SIG-M5 treated with dmso at 0.1 percent for 504 hours (cell line): ENCODE data around the gene CACNB4.
"Not testable (repeated sequence)": the region's sequence is repeated elsewhere in the genome, so short reads cannot be mapped to it uniquely, and the experiment has no call there.

Source experiments
- DNase-seq: peaks from one replicate; lab custom pipeline; 2025; ENCODE audit not compliant: unreplicated experiment; lab: John Stamatoyannopoulos, UW

CACNB4 gene

DNA sequence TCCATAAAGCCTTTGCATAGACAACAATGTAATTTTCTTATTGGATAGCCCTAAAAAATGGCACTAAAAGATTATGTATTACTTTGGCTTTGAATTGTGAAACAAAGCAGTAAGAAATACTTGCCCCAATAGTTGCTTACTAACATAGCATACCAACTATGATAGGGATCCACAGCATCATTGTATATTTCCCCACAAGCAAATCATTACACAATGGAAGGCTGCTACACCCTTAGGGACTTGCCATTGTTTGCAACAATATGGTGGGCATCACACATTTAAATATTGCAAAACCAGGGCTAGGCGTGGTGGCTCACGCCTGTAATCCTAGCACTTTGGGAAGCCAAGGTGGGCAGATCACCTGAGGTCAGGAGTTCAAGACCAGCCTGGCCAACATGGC is 74.4 kb downstream of the CACNB4 start:
- DNase-seq = no peak

DNA sequence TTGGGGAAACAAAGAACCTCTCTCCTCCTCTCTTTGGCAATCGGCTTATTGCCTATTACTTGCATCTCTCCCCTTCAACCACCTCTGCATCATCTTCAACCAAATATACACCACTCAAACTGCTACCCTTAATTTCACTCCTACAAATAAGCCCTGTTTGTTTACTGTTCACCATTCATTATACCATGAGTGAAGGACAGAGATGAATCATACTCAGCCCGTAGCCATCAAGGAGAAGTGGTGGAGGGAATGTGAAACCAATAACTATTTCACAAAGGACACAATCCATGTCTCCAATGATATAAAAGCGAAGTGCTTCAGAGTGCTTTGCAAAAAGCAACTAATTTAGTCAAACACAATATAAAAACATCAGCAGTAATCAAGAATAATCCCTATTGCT is 76.8 kb downstream of the CACNB4 start:
- DNase-seq = no peak

DNA sequence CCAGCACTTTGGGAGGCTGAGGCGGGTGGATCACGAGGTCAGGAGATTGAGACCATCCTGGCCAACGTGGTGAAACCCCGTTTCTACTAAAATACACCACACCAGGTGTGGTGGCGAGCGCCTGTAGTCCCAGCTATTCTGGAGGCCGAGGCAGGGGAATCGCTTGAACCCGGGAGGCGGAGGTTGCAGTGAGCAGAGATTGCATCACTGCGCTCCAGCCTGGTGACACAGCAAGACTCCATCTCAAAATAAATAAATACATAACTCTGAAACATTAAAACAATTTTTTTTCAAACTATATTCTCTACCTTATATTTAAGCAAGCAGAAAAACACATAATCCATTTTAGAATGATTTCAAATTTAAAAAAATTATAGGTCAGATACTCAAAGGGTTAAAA is 77.8 kb downstream of the CACNB4 start:
- DNase-seq = not testable (repeated sequence)

DNA sequence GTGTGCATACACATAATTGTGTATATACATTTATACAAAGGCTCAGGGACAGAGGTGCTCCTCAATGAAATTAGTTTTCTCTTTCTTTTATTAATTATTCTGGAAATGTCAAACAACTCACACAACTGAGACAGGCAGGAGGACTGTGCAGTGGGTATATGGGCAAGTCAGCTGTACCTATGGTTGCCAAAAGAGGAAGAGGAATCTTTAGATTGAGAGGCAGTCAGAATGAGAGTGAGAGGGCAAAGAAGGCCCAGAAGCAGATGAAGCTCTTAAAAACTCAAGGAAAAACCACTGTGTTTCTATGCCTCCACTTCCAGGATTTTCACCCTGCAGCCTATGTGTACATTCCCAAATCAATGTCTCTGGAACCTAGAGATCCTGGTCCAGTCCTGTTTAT is 79.1 kb downstream of the CACNB4 start:
- no peak for DNase-seq

DNA sequence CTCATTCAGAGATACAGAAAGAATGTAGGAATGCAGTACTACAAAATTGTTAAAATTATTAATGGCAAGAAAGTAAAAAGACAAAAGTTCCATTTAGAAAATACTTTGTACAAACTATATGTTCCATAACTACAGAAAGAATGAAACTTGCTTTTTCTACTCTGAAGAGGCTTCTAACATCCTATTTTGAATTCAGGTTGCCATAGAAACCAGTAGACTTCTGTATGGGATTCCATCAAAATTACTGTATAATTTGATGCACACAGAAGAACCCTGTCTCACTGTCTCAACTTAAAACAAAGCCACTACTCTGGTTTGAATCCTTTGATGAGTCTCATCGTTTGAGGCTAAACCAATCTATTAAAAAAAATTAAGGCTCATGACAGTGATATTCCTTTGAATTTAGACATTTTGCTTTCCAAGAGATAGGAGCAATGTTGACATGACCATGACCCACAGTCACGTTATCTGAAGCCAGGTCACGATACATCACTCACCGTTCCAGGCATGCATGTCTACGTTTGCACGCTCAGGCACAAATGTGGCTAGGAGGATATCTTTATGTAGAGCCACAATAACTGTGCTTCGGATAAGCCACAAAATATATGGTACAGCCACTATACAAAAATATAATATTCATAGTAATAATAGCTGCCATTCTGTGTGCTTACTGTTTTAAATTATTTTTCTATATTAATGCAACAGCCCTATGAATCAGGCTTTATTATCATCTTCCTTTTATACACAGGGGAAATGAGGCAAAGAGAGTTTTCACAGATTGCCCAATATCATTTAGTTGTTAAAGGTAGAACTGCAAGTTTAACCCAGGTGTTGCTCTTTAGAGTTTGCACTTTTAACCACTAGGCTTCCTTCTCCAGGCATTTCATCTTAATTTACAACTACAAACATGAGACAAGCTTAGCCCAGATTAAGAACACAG is 82.4 kb downstream of the CACNB4 start:
- no peak for DNase-seq

DNA sequence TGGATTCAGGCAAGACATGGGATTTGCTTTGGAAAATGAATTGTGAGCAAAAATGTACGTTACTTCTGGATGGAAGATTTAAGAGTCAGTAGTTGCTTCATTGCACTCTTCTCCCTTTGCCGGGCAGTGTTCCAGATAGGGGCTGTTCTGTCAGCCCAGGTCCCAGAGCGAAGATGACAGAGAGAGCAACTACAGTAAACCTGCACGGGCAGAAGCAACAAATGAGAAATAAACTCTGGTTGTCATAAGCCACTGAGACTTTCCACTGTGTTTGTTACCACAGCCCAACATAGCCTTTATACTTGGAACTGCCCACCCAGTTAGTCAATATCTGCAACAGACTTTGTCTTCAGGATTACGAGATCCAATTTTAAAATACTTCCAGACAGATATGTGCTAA is 83.3 kb downstream of the CACNB4 start:
- DNase-seq = no peak

DNA sequence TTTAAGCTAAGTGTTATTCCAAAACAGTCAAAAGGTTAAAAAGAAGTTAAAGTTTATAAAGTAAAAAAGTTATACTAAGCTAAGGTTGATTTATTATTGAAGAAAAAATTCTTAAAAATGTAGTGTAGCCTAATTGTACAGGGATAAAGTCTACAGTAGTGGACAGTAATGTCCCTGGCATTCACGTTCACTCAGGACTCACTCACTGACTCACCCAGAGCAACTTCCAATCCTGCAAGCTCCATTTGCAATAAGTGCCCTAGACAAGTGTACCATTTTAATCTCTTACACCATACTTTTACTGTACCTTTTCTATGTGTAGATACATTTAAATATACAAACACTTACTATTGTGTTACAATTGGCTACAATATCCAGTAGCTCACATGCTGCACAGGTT is 86.1 kb downstream of the CACNB4 start:
- no peak for DNase-seq

DNA sequence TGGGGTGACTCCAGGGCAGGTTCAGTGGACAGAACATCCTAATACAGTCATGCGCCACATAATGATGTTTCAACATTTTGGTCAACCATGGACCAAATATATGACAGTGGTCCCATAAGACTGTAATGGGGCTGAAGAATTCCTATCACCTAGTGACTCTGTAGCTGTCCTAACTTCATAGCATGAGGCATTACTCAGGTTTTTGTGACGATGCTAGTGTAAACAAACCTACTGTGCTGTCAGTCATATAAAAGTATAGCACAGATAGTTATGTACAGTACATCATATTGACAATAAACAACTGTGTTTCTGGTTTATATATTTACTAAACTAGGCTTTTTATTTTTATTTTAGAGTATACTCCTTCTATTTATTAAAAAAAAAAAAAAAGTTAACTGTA is 87.1 kb downstream of the CACNB4 start:
- no peak for DNase-seq

DNA sequence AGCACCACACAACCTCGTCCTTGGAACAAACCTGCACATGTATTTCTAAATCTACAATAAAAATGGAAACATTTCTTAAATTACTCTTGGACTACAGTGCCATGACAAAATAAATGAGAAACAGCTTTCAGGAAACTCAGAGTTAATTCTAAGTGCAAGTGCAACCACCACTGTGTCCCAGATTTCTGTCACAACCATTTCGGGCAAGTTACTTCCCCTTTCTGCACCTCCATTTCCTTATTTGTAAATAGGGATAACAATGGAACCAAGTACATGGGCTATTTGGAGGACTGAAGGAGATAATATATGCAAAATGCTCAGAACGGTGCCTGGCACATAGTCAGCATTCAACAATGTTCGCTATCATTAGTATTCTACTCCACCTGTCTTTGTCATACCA is 93.2 kb downstream of the CACNB4 start:
- peak; percentile 44 for DNase-seq

DNA sequence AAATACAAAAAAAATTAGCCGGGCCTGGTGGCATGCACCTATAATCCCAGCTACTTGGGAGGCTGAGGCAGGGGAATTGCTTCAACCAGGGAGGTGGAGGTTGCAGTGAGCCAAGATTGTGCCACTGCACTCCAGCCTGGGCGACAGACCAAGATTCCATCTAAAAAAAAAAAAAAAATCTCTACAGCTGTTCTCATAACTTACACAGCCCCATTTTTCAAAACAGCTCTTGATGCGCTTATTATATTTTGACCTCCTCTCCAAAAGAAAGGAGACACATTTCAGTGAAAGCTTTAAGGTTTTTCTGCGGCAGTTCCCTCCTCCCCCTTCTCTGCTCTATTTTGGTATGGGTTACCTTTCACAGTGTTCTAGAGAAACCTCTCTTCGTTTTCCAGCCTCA is 95.6 kb downstream of the CACNB4 start:
- not testable (repeated sequence) for DNase-seq

DNA sequence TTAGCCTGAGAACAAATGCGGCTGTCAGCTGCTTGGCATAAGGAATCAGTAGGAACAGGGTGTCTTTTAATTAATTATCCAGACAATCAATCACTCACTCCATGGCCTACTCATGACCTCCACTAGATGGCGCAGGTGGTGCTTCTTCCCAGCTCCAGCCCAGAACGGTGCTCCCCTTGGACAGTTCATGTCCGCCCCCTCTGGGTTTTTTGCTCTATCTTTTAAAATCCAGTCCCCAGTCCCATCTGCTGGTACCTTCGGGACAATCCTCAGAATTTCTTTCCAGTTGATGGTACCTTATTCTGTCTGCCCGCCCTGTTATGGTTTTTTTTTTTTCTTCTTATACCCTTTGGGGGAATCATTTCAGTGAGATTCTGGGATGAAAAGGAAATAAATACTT is 99.8 kb downstream of the CACNB4 start:
- peak; percentile 59 for DNase-seq

DNA sequence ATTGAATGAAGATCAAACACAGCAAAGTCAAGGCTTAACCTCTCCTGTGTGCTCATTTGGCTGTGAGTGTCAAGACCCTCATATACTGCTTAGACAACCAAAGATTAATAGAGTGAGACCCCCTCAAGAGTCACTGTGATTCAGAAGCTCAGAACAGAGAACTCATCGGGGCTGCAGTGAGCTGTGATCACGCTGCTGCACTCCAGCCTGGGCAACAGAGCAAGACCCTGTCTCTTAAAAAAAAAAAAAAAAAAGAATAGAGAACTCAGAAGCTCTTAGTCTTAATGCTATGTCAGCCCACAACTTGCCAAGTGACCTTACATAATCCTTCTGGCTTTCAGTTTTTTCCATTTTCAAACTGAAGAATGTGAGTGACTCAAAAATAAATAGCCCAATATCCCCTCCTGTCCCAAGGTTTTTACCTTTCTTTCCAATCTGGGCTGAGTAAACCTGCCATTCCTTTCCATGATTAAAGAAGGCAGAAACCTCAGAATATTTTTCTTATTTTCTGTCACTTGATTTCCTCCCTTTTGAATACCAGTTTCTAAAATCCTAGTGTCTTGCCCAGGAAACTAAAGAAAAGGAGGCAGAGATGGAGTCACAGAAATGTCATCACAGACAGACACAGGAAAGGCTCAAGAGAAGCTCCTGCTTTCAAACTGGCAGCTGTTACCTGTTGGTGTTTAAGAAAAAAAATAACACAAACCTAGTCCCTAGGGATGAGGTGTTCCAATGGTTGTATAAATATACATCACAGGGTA is 102.4 kb downstream of the CACNB4 start:
- no peak for DNase-seq

DNA sequence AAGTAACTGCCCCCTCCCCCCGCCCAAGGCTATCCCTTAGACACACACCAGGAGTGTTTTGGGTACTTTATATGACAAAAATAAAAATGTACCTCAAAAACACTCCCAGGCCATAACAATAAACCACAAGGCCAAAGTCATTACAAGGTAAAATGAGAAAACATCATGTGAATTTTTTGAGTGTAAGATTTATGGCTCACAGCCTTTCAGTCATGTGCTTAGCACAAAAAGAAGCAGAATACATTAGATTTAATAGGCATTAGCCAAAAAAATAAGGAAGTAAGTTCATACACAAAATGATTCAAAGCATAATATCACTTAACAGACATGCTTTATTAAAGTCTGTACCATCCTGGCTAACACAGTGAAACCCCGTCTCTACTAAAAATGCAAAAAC is 103.7 kb downstream of the CACNB4 start:
- DNase-seq = no peak

DNA sequence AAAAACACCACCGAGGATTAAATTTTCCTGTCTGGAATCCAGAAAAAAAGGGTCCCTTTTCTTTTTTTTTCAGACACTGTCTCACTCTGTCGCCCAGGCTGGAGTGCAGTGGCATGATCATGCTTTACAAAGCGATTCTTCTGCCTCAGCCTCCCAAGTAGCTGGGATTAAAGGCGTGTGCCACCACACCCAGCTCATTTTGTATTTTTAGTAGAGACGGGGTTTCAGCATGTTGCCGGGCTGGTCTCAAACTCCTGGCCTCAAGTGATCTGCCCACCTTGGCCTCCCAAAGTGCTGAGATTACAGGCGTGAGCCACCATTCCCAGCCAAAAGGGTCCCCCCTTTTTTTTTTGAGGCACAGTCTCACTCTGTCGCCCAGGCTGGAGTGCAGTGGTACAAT is 104.7 kb downstream of the CACNB4 start:
- not testable (repeated sequence) for DNase-seq

DNA sequence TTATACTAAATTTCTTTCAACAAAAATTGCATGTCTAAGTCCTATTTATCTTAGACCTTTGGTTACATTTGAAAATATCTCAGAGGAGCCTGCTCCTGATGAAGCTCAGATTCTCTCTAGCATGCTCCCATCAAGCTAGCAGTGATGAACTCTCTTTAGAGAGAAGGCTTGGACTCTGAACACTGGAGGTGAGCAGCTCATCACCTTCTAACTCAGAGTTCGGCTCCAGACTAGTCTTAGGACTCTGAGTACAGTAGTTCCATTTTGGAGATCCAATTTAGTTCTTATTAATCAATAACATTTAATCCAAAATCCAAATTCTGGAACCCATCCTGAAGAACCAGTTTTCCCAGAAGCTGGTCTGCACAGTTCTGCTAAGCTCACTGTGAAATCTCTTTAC is 107.8 kb downstream of the CACNB4 start:
- DNase-seq = no peak

DNA sequence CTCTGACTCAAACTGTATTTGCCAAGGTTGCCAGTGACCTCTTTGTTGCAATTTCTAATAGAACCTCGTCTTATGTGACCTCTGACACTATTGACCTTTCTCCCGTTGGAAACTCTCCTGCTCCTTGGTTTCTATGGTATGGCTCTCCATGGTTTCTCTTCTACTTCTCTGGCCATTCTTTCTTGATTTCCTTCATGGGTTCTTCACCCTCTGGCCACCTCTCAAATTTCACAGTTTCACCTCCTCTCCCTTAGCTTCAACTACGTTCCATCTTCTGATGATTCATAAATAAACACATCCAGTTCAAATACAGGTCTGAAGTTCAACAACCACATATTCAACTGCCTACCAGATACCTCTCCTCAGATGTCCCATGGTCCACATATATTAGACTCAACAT is 109.5 kb downstream of the CACNB4 start:
- no peak for DNase-seq

DNA sequence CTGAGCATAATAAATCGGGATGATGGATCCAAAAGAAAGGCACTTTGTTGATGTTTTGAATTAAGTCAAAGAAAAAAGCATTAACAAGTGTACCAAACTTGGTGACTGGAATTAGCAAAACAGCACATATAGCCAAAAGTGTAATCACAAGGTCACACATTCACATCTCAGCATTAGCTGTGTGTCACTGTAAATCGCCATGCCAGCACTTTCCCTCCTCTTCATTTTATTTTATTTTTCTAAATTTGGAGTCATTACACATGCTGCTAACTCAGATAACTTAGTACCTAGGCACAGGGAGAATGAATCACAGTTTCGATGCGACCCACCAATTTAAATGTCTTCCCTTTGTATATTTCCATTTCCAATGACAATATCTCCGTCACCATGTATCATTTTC is 111.4 kb downstream of the CACNB4 start:
- DNase-seq = no peak

DNA sequence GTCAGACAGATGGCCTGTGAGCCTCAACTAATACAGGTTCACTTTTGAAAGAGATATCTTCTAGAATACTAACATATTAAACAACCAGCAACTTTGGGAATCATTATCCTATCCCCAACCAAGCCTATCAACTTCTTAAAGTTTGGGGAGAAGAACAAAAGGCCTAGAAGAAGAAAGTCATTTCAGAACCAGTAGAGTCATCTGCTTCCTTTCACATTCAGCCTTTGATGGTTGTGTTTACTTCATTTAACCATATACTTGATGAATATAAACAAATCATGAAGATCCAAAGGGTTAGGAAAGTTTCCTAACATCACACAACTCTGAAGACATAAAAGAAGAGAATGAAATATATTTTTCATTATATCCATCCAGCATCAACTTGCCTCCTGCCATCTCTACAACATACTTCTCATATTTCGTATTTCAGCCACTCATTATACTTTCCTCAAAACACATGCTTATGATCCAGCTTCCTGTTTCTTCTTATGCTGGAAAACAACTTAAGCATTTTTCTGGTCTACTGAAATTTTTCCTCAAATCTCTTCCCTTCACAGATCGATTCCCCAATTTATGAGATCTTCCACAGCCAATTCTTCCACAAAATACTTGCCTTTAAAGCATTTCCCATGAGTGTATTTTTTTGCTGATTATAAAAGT is 114.3 kb downstream of the CACNB4 start:
- DNase-seq = no peak

DNA sequence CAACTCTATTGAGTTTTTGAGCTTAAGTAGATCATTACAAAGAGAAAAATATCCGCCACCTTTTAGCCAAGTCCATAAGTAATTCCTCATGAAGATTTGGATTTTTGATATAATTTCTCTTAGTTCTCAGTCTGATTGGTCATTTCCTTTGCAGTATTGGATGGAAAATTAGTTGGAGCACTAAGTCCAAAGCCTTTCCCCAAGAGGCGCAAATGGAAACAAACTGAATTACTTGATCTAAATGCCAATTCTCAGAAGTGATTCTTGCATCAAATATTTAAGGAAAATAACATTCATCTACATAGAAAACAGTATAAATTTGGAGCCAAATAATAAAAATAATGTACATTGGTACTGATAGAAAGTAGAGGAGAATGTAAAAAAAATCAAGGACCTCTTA is 115.6 kb downstream of the CACNB4 start:
- DNase-seq = no peak

DNA sequence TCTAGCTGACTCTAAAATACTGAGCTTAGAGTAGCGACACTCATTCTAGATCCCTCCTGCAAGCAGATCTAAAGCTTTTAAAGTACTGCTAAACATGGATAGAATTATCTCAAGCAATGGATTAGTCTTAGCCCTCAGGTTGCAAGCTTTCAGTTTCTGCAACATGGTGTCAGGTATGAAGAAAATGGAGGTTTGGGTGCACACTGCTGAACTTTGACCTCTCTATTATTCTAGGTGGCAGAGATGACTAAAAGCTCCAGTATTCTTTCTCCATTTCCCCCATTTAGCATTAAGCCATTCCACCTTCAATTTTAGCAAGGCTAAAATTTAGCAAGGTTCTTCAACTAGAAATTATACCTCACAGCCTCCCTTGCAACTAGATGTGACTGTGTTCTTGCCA is 117.0 kb downstream of the CACNB4 start:
- DNase-seq = no peak

DNA sequence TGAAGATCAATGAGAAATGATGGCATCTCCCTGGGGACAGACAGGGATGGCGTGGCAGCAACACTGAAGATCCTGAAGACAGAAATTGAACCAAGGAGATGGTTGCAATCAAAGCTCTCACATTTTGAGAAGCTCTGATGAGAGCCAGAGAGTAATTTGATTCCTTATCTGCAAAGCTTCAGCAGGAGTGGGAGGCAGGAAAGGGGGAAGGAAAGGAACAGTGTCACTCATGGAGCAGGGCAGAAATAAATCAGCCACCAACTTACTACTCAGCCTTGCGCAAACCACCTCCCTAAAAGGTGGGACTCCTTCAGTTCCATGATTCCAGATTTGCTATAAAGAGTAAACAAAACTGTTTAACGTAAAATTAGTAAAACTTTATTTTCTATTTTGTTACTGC is 119.2 kb downstream of the CACNB4 start:
- no peak for DNase-seq

DNA sequence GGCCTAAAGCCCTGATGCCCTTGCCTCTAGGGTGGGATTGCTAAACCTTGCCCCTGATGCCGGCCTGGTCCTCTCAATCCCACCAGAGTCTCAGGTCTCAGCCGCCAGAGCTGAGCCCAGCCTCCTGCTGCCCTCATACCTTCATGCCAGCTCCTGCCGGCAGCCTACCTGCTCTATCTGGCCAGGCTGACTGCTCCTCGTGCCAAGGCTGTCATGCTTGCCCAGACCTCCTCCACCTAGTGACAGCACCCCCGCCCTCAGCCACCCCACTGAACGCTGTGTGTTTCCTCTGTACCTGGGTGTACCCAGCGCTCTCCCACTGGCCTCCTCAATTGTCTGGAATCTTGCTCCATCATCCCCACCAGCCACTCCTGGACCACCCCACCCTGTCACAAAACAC is 120.1 kb downstream of the CACNB4 start:
- no peak for DNase-seq
